Measurements from ENCODE around the gene TMEM121.
"Not testable (repeated sequence)": the region's sequence is repeated elsewhere in the genome, so short reads cannot be mapped to it uniquely, and the experiment has no call there.

The TMEM121 gene

DNA sequence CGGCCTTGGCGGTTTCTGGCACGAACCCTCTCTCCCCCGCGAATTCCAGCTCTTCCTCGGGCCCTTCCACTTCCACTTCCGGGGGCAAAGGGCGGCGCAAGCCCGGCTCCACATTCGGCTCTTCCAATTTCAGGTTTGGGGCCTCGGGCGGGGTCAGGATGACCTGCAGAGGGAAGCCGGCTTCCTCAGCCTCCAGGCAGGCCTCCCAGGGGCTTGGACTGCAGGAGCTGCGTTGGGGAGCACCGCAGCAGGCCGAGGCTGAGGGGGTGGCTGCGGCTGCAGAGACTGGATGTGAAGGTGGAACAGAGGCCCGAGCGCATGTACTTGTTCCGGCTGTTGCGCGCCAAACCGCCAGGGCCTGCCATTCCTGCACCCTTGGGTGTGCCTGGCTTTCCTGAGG, 20.7 kb downstream of the TMEM121 start:
- not testable (repeated sequence) for DNase-seq (ENCODE audit: low spot score)

DNA sequence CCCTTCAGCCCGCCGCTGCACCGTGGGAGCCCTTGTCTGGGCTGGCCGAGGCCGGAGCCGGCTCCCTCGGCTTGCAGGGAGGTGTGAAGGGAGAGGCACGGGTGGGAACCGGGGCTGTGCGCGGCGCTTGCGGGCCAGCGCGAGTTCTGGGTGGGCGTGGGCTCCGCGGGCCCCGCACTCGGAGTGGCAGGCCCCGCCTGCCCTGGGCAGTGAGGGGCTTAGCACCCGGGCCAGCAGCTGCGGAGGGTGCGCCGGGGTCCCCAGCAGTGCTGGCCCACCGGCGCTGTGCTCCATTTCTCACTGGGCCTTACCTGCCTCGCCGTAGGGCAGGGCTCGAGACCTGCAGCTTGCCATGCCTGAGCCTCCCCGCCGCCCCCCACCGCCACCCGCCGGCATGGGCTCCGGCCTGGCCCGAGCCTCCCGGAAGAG, 21.4 kb downstream of the TMEM121 start:
- DNase-seq (ENCODE audit: low spot score), result no peak

DNA sequence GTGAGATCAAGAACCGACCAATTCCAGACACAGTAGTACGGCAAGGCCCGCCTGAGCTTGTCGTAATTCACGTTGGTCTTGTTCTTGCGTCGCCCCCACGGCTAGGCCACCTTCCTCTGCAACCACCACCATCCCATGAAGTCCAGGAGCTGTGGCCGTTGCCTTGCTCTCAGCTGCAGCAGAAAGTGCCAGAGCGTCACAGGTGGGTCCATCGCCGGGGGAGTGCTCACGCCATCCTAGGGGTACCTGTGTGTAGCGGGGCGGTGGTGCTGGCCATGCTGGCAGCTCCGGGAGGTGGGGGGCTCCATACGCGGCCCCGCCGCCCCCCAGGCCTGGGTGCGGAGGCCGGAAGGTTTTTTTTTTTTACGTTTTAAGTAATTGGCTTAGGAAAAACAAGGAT, 23.1 kb downstream of the TMEM121 start:
- no peak for DNase-seq (ENCODE audit: low spot score)

DNA sequence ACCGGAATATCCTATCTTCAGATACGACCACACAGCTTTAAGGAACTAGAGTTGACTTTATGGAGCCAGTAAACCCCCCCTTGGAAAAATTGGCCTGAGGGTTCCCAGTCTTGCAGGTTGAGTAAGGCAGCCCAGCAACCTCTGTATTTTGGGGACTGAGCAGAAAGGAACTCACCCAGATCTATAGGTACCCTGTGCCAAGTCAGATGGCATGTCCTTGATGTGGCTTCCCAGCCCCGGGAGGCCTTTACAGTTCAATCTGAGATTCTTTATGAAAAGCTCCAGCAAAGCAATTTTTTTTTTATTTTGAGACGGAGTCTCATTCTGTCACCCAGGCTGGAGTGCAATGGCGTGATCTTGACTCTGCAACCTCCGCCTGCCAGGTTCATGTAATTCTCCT, 27.6 kb downstream of the TMEM121 start:
- no peak for DNase-seq (ENCODE audit: low spot score)

DNA sequence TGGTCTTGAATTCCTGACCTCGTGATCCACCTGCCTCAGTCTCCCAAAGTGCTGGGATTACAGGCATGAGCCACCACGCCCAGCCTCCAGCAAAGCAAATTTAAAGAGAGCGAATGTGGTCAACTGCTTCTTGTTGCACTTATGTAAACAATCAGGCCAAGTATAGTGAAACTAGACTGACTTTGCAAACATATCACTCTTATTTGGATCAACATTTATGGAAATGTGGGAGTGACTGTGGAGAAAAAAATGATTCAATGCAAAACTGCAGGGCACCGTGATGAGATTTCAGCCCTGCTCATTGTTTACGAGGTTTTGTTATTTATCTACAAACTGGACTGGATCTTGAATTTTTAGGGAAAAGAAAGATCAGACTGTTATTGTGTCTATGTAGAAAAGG, 28.1 kb downstream of the TMEM121 start:
- no peak for DNase-seq (ENCODE audit: low spot score)

DNA sequence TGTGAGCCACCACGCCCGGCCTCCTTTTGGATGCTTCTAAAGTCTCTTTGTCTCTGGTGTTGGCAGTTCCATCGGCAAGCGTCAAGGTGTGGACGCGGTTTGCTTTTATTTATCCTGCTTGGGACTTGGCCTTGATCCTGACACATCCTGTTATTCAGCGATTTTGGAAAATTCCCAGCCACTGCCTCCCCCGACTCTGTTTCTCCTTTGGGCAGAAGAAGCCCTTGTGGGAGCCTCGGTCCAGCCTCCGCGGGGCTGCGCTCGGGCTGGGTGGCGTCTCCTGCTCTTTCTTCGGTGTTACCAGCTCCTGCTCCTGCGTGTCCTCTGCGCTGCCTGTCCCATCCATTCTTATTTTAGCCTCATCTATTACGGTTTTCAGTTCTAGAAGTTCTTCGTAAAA, 31.3 kb downstream of the TMEM121 start:
- not testable (repeated sequence) for DNase-seq (ENCODE audit: low spot score)

DNA sequence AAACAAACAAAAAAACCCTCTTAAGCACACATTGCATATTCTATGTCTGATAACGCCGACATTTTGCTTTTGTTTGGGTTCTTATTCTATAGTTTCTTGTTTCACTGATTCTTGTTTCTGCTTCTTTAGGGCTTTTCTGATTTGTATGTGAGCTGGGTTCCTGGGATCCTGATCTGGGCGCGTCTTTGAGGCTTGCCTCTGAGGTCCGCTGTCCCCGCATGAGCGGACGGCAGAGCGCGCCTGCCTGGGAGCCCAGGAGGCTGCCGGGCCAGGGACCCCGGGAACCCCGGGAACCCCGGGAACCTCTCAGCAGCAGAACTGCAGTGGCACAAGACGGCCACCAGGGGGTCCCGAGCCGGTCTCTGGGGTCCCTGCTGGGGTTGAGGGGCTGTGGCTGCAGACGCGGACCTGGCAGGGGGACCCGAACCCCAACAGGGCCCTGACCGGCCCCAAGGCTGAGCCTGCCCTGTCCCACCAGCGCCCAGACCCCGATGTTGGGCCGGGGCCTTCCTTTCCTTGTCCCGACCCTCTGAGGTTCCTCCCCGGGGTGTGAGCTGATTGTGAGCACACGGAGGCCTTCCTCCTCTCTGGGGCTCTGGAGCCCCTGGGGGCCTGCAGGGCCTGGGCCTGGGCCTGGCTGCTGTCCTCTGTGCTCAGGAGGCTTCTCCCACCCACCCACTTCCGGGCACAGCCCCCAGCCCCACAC, 32.2 kb downstream of the TMEM121 start:
- DNase-seq (ENCODE audit: low spot score), result not testable (repeated sequence)

DNA sequence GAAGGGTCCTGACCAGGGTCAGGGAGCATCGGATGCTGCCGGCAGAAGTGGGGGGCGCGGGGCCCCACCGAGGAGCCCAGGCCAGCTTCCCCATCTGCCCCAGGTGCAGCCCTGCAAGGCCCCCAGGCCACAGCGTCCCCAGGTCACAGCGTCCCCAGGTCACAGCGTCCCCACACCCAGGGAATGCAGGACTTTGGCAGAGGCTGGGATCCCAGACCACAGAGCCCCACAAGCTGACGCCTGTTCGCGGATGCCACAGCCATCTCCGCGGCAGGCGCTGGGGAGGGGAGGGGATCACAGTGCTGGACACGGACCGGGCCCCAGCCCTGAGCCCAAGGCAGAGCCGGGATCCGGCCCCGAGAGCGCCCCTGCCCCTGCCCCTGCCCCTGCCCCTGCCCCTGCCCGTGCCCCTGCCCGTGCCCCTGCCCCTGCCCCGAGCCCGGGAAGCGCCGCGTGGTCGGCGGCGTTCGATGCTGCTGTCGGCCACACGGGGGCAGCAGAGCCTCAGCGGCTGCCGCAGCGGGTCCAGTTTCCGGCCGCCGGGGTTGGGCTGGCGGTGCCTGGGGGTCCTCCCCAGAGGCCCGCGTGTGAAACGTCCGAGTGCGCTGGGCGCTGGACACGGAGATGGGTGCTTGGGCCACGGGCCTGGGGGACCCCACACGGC, 33.1 kb downstream of the TMEM121 start:
- not testable (repeated sequence) for DNase-seq (ENCODE audit: low spot score)

DNA sequence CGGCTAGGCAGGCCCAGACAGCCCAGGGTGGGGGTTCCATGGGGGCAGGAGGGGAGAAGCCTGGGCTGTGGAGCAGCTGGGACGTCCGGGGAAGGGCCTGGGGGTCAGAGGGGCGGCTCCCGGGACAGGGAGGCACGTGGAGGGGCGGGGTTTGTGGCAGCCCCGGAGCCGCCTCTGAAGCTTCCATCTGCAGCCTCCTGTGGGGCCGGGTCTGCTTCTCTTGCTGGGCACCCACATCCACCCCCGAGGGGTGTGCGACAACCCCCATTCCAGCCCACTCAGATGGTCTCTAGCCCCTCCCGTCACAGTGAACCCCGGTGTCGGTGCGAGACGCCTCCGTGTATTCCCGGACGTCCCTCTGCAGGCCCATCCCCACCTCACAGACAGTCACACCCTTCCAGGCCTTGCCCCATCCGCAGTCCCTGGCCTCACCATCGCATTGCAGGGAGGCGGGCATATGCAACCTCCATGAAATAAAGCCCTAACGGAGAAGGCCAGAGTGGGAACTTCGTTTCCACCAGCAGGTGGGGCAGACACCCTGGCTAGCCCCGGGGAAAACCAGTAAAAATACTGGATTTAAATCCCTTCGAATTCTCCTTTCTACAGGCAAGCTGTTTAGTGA, 33.8 kb downstream of the TMEM121 start:
- DNase-seq (ENCODE audit: low spot score), result not testable (repeated sequence)

DNA sequence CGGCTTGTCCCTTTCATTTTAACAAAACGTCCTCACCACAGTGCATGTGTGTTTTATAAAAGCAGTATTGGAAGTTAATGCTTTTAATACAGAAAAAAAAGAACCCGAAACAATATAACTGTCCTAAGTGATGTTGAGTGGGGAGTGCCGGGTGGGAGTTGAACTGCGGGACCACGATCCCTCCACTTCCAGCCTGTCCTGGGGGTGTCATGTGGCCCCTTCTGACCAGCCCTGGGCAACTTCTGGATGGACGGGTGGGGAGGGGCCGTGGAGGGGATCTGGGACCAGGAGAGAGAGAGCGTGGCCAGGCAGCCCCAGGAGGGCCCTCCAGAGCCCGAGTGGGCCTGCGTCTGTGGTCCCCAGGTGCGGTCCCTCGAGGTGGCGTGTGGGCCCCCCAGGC, 35.0 kb downstream of the TMEM121 start:
- not testable (repeated sequence) for DNase-seq (ENCODE audit: low spot score)

DNA sequence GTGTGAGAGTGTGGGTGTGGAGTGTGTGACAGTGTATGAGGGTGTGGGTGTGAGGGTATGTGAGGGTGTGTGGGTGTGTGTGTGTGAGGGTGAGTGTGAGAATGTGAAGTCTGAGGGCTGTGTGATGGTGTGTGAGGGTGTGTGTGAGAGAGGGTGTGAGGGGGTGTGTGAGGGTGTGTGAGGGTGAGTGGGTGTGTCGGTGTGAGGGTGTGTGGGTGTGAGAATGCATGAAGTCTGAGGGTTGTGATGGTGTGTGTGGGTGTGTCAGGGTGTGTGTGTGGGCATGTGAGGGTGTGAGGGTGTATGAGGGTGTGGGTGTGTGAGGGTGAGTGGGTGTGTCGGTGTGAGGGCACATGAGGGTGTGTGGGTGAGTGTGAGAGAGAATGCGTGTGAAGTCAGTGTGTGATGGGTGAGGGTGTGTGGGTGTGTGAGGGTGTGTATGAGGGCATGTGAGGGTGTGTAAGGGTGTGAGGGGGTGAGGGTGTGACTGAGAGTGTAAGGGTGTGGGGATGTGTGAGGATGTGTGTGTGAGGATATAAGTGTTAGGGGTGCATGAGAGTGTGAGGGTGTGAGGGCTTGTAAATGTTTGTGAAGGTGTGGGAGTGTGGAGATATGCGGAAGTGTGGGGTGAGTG, 36.4 kb downstream of the TMEM121 start:
- DNase-seq (ENCODE audit: low spot score), result no peak

DNA sequence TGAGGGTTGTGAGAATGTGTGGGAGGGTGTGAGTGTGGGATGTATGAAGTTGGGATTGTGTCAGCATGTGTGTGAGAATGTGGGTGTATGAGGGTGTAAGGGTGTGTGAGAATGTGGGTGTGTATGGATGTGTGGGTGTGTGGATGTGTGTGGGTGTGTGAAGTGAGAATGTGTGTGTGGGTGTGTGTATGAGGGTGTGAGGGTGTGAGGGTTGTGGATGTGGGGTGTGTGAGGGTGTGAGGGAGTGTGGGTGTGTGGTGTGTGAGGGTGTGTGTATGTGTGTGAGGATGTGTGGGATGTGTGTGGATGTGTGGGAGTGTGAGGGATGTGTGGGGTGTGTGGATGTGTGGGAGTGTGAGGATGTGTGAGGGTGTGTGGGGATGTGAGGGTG, 37.0 kb downstream of the TMEM121 start:
- DNase-seq (ENCODE audit: low spot score), result no peak

DNA sequence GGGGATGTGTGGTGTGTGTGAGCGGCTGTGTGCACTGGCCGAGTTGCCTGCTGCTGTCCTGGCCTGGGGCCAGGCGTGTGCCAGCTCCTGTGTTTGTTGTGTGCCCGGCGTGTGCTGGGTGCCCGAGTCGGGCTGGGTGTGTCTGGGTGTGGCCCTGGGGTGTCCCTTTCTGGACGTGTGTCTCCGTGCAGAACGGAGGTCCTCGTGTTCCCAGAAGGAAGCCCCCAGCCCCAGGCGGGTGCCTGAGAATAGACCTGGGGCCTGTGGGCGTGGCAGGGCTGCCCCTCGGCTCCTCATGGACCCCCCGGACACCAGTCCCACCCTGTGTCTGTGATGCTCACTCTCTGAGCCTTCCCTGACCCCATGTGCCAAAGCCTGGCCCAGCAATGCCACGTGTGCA, 38.2 kb downstream of the TMEM121 start:
- DNase-seq (ENCODE audit: low spot score), result not testable (repeated sequence)

DNA sequence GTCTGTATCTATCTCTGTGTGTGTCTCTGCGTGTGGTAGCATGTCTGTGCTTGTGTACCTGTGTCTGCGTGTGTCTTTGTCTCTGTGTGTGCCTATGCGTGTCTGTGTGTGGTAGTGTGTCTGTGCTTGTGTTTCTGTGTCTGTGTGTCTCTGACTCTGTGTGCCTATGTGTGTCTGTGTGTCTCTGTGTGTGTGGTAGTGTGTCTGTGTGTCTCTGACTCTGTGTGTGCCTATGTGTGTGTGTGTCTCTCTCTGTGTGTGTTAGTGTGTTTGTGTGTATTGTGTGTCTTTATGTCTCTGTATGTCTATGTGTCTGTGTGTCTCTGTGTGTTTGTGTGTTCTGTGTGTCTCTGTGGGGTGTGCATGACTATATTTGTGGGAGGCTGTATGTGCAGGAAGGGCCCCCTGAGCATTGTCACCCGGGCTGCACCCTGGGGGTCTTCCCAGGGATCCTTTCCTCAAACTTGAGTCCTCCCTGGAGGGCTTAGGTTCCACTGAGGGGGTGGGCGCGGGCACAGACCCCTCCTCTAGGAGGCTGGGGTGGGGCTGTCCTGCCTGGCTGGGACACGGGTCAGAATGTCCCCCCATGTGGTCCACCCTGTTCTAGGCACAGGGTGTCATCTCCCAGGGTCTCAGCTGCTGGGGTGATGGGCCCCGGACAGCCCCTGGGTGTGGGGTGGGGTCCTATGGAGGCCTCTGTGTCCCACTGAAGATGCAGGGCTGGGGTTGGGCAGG, 39.0 kb downstream of the TMEM121 start:
- DNase-seq (ENCODE audit: low spot score), result not testable (repeated sequence)

DNA sequence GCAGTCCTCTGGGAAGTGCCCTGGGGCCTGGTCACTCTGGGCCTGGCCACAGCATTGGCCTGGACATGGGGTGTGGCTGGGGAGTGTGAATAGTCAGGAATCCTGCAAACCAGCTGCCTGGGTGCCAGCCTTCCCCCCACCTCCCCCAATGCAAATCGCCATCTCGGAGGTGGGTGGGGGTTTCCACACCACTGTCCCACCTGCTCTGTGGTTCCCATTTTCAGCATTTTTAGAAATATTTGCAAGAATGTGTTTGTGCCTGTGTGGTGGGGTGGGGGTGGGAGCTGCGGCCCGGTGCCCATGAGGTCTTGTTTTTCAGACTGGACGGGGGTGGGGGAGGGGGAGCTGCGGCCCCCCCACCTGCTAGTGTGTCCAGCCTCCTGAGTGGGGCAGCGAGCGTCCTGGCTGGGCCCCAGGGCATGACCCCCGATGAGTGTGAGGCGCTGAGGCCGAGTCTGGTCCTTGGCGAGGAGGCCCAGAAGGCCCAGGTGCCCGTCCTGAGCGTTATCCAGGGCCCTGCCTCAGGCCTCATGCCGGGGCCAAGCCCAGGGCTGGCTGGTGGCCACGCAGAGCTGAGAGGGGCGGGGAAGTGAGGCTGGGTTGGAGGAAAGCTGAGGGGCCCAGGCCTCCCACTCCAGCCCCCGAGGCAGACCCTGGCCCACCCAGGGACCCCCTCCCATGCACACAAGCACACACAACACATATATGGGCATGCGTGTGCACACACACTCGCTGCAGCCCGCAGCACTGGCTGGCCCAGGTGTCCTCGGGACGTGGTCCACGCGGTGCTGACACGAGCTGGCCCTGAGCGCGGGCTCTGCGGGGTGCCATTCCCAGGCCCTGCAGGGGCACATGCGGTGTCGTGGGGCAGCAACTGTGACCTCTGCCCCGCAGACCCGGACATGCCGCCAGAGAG, 40.1 kb downstream of the TMEM121 start:
- DNase-seq (ENCODE audit: low spot score), result not testable (repeated sequence)

DNA sequence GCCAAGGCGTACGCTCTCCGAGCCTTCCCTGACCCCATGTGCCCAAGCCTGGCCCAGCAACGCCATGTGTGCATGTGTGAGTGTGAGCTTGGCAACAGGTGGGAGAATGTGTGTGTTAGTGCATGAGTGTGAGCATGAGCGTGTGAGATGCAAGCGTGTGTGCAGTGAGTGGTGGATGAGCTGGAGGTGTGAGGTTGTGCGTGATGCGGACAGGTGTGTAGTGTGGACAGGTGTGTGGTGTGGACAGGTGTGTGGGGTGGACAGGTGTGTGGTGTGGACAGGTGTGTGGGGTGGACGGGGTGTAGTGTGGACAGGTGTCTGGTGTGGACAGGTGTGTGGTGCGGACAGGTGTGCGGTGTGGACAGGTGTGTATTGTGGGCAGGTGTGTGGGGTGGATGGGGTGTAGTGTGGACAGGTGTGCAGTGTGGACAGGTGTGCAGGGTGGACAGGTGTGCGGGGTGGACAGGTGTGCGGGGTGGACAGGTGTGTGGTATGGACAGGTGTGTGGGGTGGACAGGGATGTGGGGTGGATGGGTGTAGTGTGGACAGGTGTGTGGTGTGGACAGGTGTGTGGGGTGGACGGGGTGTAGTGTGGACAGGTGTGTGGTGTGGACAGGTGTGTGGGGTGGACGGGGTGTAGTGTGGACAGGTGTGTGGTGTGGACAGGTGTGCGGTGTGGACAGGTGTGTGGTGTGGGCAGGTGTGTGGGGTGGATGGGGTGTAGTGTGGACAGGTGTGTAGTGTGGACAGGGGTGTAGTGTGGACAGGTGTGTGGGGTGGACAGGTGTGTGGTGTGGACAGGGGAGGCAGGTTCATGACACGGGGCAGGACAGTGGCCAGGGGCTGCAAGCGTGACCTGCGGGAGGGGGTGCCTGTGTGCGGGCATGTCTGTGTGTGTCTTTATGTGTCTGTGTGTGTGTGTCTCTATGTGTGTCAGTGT, 41.1 kb downstream of the TMEM121 start:
- not testable (repeated sequence) for DNase-seq (ENCODE audit: low spot score)

DNA sequence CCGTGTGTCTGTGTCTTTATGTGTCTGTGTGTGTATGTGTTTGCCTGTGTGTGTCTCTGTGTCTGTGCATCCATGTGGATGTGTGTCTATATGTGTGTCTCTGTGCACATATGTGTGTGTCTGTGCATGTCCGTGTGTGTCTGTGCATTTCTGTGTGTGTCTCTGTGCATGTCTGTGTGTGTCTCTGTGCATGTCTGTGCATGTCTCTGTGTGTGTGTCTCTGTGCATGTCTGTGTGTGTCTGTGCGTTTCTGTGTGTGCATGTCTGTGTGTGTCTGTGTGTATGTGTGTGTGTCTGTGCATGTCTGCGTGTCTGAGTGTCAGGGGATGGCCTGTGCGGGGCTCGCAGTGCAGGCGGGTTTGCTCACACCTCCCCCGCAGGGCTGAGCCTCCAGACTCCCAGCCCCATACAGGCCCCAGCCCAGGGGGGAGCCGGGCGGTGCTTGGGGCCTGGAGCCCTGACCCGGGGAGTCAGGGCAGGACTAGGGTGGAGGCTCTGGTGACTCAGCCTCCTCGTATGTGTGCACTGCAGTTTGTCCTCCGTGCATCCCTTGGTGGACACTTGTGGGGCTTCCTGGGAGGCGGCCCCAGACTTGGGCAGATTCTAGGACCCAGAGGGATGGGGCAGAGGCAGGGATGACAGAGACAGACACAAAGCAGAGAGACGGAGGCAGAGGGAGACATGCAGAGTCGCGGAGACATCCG, 41.9 kb downstream of the TMEM121 start:
- DNase-seq (ENCODE audit: low spot score), result not testable (repeated sequence)

DNA sequence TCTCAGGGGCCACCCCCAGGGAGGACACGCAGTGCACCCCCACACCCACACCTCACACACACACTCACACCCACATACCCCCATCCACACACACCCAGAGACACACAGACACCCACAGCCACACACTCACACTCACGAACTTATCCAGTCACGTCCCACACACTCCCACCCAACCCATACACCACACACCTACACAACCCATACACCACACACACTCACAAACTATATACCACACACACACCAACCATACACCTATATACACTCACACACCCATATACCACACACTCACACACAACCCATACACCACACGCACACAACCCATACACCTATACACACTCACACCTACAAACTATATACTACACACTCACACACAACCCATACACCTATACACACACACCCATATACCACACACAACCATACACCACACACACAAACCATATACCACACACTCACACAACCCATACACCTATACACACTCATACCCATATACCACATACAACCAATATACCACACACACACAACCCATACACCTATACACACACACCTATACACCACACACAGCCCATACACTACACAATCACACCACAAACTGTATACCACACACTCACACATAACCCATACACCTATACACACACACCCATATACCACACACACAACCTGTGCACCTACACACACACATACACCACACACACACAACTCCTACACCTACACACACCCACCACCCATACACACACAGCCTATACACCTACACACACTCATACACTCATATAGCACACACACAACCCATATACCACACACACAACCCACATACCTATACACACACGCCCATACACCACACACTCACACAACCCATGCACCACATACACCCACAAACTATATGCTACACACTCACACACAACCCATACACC, 42.7 kb downstream of the TMEM121 start:
- DNase-seq (ENCODE audit: low spot score), result no peak
